Cardiac muscle cell (in vitro differentiated cells and primary cell): ENCODE results near the gene CRIP2. TPM values are rescaled to one million over a fixed set of nuclear protein-coding genes. Genes with fewer than 3 reads are reported as not detected.
A peak's percentile ranks its signal among the peaks of the same experiment; 100 is the strongest.

ENCODE experiments used
- DNase-seq, 2 donors: peaks; one replicate each; pipeline versions ENCODE4 v3.0.0 to v3.0.0-alpha.2; 2010 to 2017; ENCODE audit warnings: low read depth in 1 of 2, low spot score in 1 of 2
- H3K27ac ChIP-seq: fragments of 200-600 bp; sonication (generic); 2 replicates; pipeline ENCODE4 v1.5.1; 2016
- H3K27me3 ChIP-seq: fragments of 200-600 bp; sonication (generic); 2 replicates; pipeline ENCODE4 v1.6.0; 2016; ENCODE audit warnings: control low read depth
- H3K36me3 ChIP-seq: fragments of 200-600 bp; sonication (generic); 2 replicates; pipeline ENCODE4 v1.5.1; 2016; ENCODE audit warnings: control low read depth
- H3K4me1 ChIP-seq: fragments of 200-600 bp; sonication (generic); 2 replicates; pipeline ENCODE4 v1.8.1; 2017; ENCODE audit warnings: low read depth, mild to moderate bottlenecking, mixed run types
- H3K4me3 ChIP-seq: fragments of 200-600 bp; sonication (generic); 2 replicates; pipeline ENCODE4 v1.5.1; 2016; ENCODE audit warnings: mild to moderate bottlenecking
- H3K9me3 ChIP-seq: fragments of 200-600 bp; sonication (generic); 2 replicates; pipeline ENCODE4 v1.5.1; 2017; ENCODE audit warnings: low read depth, mild to moderate bottlenecking, control low read depth
- CTCF ChIP-seq: IDR thresholded peaks from 2 replicates; pipeline ENCODE4 v1.5.1; 2012; ENCODE audit warnings: low read depth, mild to moderate bottlenecking, low read length
- polyA plus RNA-seq: library from polyadenylated mRNA; unstranded; fragments of >200 nt; fragmentation: Nextera tagmentation; extraction: Ambion mirVana; gene quantifications from 2 replicates; pipeline ENCODE4 v1.2.1, GENCODE V29; 2016
- total RNA-seq: library from RNA; depleted of rRNA; stranded (reverse); fragments of >200 nt; gene quantifications from 2 replicates; pipeline ENCODE4 v1.2.3, GENCODE V29; 2016

The CRIP2 gene
- total and polyA plus RNA-seq, 2 experiments from 2014 or later, result 804 to 1,845 TPM

- Histone ChIP-seq H3K36me3 (peaks cover 13% of the 10 kb centered on the region), H3K27ac (no peak overlapping the region), H3K27me3 (no peaks in the 10 kb centered on the region), H3K9me3 (no peaks in the 10 kb centered on the region), H3K4me1 (no peaks in the 10 kb centered on the region), H3K4me3 (no peak overlapping the region)
- TF ChIP-seq CTCF, result no peak
- no peak for DNase-seq
Measured at GRCh38 chr14:105455086-105455640, 19.5 kb upstream of the CRIP2 start.

- H3K36me3 ChIP-seq, result peaks cover 13% of the 10 kb centered on the region
- TF ChIP-seq CTCF, result no peak
- DNase-seq, result no peak
- no peaks in the 10 kb centered on the region for H3K4me1 ChIP-seq
- H3K4me3 ChIP-seq, result no peak overlapping the region
- no peaks in the 10 kb centered on the region for H3K9me3 ChIP-seq
- H3K27ac ChIP-seq, result peak overlapping the region; percentile 62
- H3K27me3 ChIP-seq, result no peaks in the 10 kb centered on the region
Measured at GRCh38 chr14:105455766-105456660, 18.6 kb upstream of the CRIP2 start.

GRCh38 chr14:105456736-105457617 lies 17.6 kb upstream of the CRIP2 start:
- no peaks in the 10 kb centered on the region for H3K4me1 ChIP-seq
- peak overlapping the region; percentile 62 for H3K27ac ChIP-seq
- no peak overlapping the region for H3K4me3 ChIP-seq
- H3K9me3 ChIP-seq, result no peaks in the 10 kb centered on the region
- no peak for DNase-seq
- H3K36me3 ChIP-seq, result peaks cover 13% of the 10 kb centered on the region
- no peaks in the 10 kb centered on the region for H3K27me3 ChIP-seq
- TF ChIP-seq CTCF, result no peak

- Histone ChIP-seq H3K9me3 (no peaks in the 10 kb centered on the region), H3K27me3 (no peaks in the 10 kb centered on the region), H3K4me1 (no peaks in the 10 kb centered on the region), H3K4me3 (no peak overlapping the region), H3K36me3 (peaks cover 14% of the 10 kb centered on the region), H3K27ac (no peak overlapping the region)
- no peak for DNase-seq
- TF ChIP-seq CTCF, result no peak
Measured at GRCh38 chr14:105458010-105458409, 16.6 kb upstream of the CRIP2 start.

GRCh38 chr14:105458571-105458970 lies 16.1 kb upstream of the CRIP2 start:
- peaks cover 16% of the 10 kb centered on the region for H3K36me3 ChIP-seq
- no peaks in the 10 kb centered on the region for H3K27me3 ChIP-seq
- no peak overlapping the region for H3K4me3 ChIP-seq
- no peaks in the 10 kb centered on the region for H3K9me3 ChIP-seq
- no peak for TF ChIP-seq CTCF
- H3K27ac ChIP-seq, result no peak overlapping the region
- H3K4me1 ChIP-seq, result no peaks in the 10 kb centered on the region
- DNase-seq, result no peak
